ENCODE data around the gene CBFA2T3.

CBFA2T3 gene

GRCh38 chr16:88878967-88879787, 97.8 kb downstream of the CBFA2T3 start:
- no peak for DNase-seq (ENCODE audit: low read depth in 4 of 4, low spot score in 1 of 4)

- no peak for DNase-seq (ENCODE audit: low read depth in 4 of 4, low spot score in 1 of 4)
These were observed 98.7 kb downstream of the CBFA2T3 start for GRCh38 chr16:88878356-88878755.

- DNase-seq (ENCODE audit: low read depth in 4 of 4, low spot score in 1 of 4) = no peak
These were observed 99.3 kb downstream of the CBFA2T3 start for GRCh38 chr16:88877564-88878289.

- DNase-seq (ENCODE audit: low read depth in 4 of 4, low spot score in 1 of 4) = no peak
These were observed 100.0 kb downstream of the CBFA2T3 start for GRCh38 chr16:88876942-88877526.

- DNase-seq (ENCODE audit: low read depth in 4 of 4, low spot score in 1 of 4) = no peak
These were observed 101.2 kb downstream of the CBFA2T3 start for GRCh38 chr16:88875703-88876234.

GRCh38 chr16:88874938-88875599, 101.9 kb downstream of the CBFA2T3 start:
- DNase-seq (ENCODE audit: low read depth in 4 of 4, low spot score in 1 of 4) = no peak

GRCh38 chr16:88872650-88873331, 104.2 kb downstream of the CBFA2T3 start:
- DNase-seq (ENCODE audit: low read depth in 4 of 4, low spot score in 1 of 4) = no peak

- DNase-seq (ENCODE audit: low read depth in 4 of 4, low spot score in 1 of 4) = no peak
These were observed 105.1 kb downstream of the CBFA2T3 start for GRCh38 chr16:88871730-88872416.

- DNase-seq (ENCODE audit: low read depth in 4 of 4, low spot score in 1 of 4) = no peak
These were observed 105.7 kb downstream of the CBFA2T3 start for GRCh38 chr16:88871349-88871702.

GRCh38 chr16:88870608-88871348, 106.2 kb downstream of the CBFA2T3 start:
- no peak for DNase-seq (ENCODE audit: low read depth in 4 of 4, low spot score in 1 of 4)

GRCh38 chr16:88869673-88869980, 107.4 kb downstream of the CBFA2T3 start:
- no peak for DNase-seq (ENCODE audit: low read depth in 4 of 4, low spot score in 1 of 4)

GRCh38 chr16:88868974-88869672, 107.9 kb downstream of the CBFA2T3 start:
- DNase-seq (ENCODE audit: low read depth in 4 of 4, low spot score in 1 of 4) = no peak

- no peak for DNase-seq (ENCODE audit: low read depth in 4 of 4, low spot score in 1 of 4)
These were observed 109.3 kb downstream of the CBFA2T3 start for GRCh38 chr16:88867581-88868246.

GRCh38 chr16:88866151-88866920, 110.7 kb downstream of the CBFA2T3 start, which contains the start of gene PABPN1L:
PABPN1L (minus strand) TSS chr16:88866660; CDS start chr16:88866606, 54 bp downstream.
- DNase-seq (ENCODE audit: low read depth in 4 of 4, low spot score in 1 of 4) = no peak

GRCh38 chr16:88865742-88866141, 111.3 kb downstream of the CBFA2T3 start:
- no peak for DNase-seq (ENCODE audit: low read depth in 4 of 4, low spot score in 1 of 4)

GRCh38 chr16:88865310-88865709, 111.7 kb downstream of the CBFA2T3 start:
- no peak for DNase-seq (ENCODE audit: low read depth in 4 of 4, low spot score in 1 of 4)

GRCh38 chr16:88864521-88864920, 112.5 kb downstream of the CBFA2T3 start:
- DNase-seq (ENCODE audit: low read depth in 4 of 4, low spot score in 1 of 4) = no peak

GRCh38 chr16:88864099-88864498, 112.9 kb downstream of the CBFA2T3 start:
- no peak for DNase-seq (ENCODE audit: low read depth in 4 of 4, low spot score in 1 of 4)

Measured in stimulated activated CD4-positive, alpha-beta T cell treated with anti-CD3 and anti-CD28 coated beads, Interleukin-1b, Interleukin-23, amount 100 ng/mL, for 24 hours (primary cell).